Duodenal mucosa (tissue), 2 donors: ENCODE measurements around the gene BICRAL.

Source experiments
- H3K27ac ChIP-seq: one replicate; pipeline ENCODE4 v1.7.0; 2013; ENCODE audit warnings: low read depth, low read length
- H3K27me3 ChIP-seq, 2 donors: one replicate each; pipeline ENCODE4 v1.7.0; 2013; ENCODE audit warnings: low read length in 2 of 2, control low read depth in 1 of 2; ENCODE audit not compliant: insufficient read depth in 2 of 2, control insufficient read depth in 1 of 2
- H3K36me3 ChIP-seq, 2 donors: one replicate each; pipeline ENCODE4 v1.7.0; 2013; ENCODE audit warnings: low read length in 2 of 2, control low read depth in 1 of 2; ENCODE audit not compliant: insufficient read depth in 2 of 2, control insufficient read depth in 1 of 2
- H3K4me1 ChIP-seq, 2 donors: one replicate each; pipeline ENCODE4 v1.7.0; 2013; ENCODE audit warnings: low read length in 2 of 2, control low read depth in 1 of 2; ENCODE audit not compliant: insufficient read depth in 2 of 2, control insufficient read depth in 1 of 2
- H3K4me3 ChIP-seq, 2 donors: one replicate each; pipeline ENCODE4 v1.7.0; 2013; ENCODE audit warnings: low read length in 2 of 2, low read depth in 1 of 2
- H3K9ac ChIP-seq, 2 donors: one replicate each; pipeline ENCODE4 v1.7.0; 2013; ENCODE audit warnings: low read length in 2 of 2, low read depth in 1 of 2
- H3K9me3 ChIP-seq, 2 donors: one replicate each; pipeline ENCODE4 v1.7.0; 2013; ENCODE audit warnings: low read length in 2 of 2, control low read depth in 1 of 2; ENCODE audit not compliant: control insufficient read depth in 1 of 2

BICRAL gene

GRCh38 chr6:42781546-42781795 lies 381 bp upstream of the BICRAL start:
- Histone ChIP-seq H3K4me1 (peaks cover 24 to 31% of the 10 kb centered on the region in 2 donors), H3K27ac (no peak overlapping the region), H3K4me3 (peak overlapping the region; percentile 16 to 95), H3K36me3 (no peaks in the 10 kb centered on the region), H3K9ac (peak overlapping the region; percentile 5 to 100), H3K9me3 (no peaks in the 10 kb centered on the region), H3K27me3 (no peaks in the 10 kb centered on the region)

DNA sequence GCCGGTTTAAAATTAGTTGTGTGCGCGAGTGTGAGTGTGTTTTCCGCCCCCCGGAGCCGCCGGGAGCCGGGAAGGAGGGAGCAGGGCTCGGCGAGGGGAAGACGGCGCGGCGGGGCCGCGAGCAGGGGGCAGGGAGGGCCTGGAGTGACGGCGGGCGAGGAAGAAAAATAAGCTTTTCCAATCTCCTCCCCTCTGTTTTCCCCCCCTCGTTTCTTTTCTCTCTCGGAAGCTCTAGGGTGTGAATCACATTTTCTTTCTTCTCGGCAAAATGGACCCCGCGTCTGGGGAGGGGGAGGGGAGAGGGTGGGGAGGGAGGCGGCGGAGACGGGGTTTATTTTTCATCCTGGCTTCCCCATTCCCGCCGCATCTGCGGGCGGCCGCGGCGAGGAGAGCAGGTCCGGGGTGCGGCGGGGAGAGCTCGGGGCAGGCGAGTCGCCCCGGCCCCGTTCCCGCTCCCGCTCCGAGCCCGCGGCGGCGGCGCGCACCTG lies 881 bp downstream of the BICRAL start:
- peak overlapping the region; percentile 81 to 95 for H3K4me3 ChIP-seq
- H3K4me1 ChIP-seq = peaks cover 24 to 27% of the 10 kb centered on the region in 2 donors
- H3K36me3 ChIP-seq = no peaks in the 10 kb centered on the region
- peak overlapping the region; percentile 98 to 100 for H3K9ac ChIP-seq
- no peaks in the 10 kb centered on the region for H3K9me3 ChIP-seq
- peak overlapping the region; percentile 99 for H3K27ac ChIP-seq
- no peaks in the 10 kb centered on the region for H3K27me3 ChIP-seq

DNA sequence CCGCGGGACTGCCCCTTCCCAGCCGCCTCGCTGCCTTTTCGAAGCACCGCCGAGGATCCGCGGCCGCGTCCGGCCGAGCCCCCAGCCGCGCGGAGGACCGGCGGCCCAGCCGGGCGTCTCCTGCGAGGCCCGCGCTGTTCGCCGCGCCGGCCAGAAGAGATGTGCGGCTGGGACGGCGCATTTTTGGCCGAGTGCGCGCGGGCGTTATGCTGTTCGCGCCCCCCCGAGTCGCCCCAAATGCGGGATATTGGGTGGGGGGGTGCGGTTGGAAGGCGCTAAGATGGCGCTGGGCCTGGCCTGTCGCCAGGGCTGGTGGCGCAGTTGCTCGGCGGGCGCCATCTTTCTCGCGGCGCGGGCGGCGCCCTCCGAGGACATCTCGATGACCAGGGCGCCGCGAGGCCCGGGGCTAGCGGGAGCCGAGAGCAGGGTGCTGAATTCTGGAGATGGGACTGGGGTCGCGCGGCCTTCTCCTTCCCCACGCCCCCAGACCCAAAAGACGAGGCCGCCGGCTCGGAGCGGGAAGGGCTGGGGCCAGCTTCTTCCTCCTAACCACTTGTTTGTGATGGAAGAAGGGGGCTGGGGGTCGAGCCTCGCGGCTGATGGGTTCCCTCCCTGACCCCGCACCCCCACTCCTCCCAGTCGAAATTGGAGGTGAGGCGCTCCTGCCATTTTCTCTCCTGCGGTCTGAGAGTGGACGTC lies 1.5 kb downstream of the BICRAL start:
- H3K27me3 ChIP-seq = no peaks in the 10 kb centered on the region
- H3K4me1 ChIP-seq = peaks cover 24 to 29% of the 10 kb centered on the region in 2 donors

GRCh38 chr6:42783876-42784642 lies 2.2 kb downstream of the BICRAL start:
- Histone ChIP-seq H3K27me3 (no peaks in the 10 kb centered on the region), H3K36me3 (peaks cover 0 to 6% of the 10 kb centered on the region in 2 donors), H3K27ac (peak overlapping the region; percentile 99), H3K4me1 (peaks cover 31 to 36% of the 10 kb centered on the region in 2 donors), H3K9ac (peak overlapping the region; percentile 98 to 100), H3K4me3 (peak overlapping the region; percentile 81 to 95), H3K9me3 (no peaks in the 10 kb centered on the region)

More for the DNA sequence above, 1.5 kb downstream of the BICRAL start:
- Histone ChIP-seq H3K4me3 (peak overlapping the region; percentile 81 to 95), H3K9ac (peak overlapping the region; percentile 98 to 100), H3K27ac (peak overlapping the region; percentile 99), H3K9me3 (no peaks in the 10 kb centered on the region), H3K36me3 (peaks cover 0 to 2% of the 10 kb centered on the region in 2 donors)

GRCh38 chr6:42784717-42785498 lies 3.1 kb downstream of the BICRAL start:
- H3K27me3 ChIP-seq = no peaks in the 10 kb centered on the region
- H3K36me3 ChIP-seq = peaks cover 0 to 6% of the 10 kb centered on the region in 2 donors
- peak overlapping the region; percentile 81 to 95 for H3K4me3 ChIP-seq
- peaks cover 37 to 38% of the 10 kb centered on the region in 2 donors for H3K4me1 ChIP-seq
- no peak overlapping the region for H3K27ac ChIP-seq
- peak overlapping the region; percentile 98 to 100 for H3K9ac ChIP-seq
- no peaks in the 10 kb centered on the region for H3K9me3 ChIP-seq

DNA sequence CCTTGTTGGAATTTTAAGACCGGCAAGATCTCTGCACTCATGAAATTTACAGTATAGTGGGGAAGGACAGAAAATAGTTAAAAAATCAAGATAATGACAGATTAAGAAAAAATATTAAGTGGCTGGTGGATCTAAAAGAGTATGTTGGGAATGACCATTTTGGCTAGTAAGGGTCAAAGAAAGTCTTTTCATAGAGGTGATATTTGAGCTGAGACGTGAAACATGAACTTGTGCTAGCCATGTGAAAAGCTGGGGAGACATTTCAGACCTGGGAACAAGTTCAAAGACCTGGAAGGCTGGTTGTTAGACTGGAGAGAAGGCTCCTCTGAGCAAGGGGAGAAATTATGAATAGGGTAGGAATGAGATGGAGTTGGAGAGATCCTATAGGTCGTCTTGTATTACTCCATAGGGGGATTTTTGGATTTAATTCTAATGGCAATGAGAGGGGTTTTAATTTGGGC lies 4.7 kb downstream of the BICRAL start:
- Histone ChIP-seq H3K4me1 (peaks cover 37 to 38% of the 10 kb centered on the region in 2 donors), H3K9me3 (no peaks in the 10 kb centered on the region), H3K4me3 (no peak overlapping the region), H3K9ac (no peak overlapping the region), H3K27me3 (no peaks in the 10 kb centered on the region), H3K27ac (no peak overlapping the region), H3K36me3 (peaks cover 0 to 6% of the 10 kb centered on the region in 2 donors)

DNA sequence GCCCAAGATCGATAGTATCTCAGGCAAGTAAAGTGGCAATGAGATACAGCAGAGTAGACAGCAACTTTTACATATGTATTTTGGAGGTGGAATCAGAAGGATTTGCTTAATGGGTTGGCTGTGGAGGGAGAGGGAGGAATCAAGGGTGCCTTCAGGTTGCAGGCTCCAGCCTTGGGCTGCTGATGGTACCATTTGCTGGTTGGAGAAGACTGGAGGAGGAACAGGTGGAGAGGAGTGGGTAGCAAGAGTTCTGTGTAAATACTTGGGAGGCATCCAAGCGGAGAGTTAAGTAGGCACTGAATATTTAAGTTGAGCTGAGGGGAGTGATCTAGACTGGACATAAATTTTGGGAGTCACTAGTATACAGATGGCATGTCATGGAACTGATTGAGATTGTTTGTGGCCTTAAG lies 5.2 kb downstream of the BICRAL start:
- peaks cover 38 to 39% of the 10 kb centered on the region in 2 donors for H3K4me1 ChIP-seq
- H3K27ac ChIP-seq = no peak overlapping the region
- H3K9ac ChIP-seq = no peak overlapping the region
- no peak overlapping the region for H3K4me3 ChIP-seq
- H3K9me3 ChIP-seq = no peaks in the 10 kb centered on the region
- H3K36me3 ChIP-seq = peaks cover 0 to 6% of the 10 kb centered on the region in 2 donors
- H3K27me3 ChIP-seq = no peaks in the 10 kb centered on the region

DNA sequence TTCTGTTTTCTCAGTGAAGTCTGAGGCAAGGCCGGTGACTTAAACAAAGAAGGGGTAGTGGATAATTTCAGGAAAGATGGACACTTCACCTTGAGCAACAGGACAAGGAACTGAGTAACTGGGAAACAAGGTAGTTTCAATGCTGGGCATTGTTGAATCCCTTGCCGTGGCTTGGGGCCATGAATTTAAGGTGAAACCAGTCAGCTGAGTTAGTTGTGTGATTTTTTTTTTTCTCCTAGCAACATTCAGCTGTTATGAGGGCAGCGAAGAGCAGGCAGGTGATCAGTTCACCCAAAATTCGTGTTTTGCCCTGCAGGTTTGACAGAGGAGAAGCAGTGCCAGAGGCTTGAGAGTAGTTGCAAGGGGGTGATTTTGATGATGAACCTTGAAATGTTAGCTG lies 6.8 kb downstream of the BICRAL start:
- Histone ChIP-seq H3K27me3 (no peaks in the 10 kb centered on the region), H3K4me3 (no peak overlapping the region), H3K9me3 (no peaks in the 10 kb centered on the region), H3K9ac (no peak overlapping the region), H3K4me1 (peaks cover 38 to 39% of the 10 kb centered on the region in 2 donors), H3K36me3 (peaks cover 0 to 6% of the 10 kb centered on the region in 2 donors), H3K27ac (no peak overlapping the region)

- Histone ChIP-seq H3K4me1 (peaks cover 24 to 30% of the 10 kb centered on the region in 2 donors), H3K9ac (no peak overlapping the region), H3K36me3 (peaks cover 0 to 6% of the 10 kb centered on the region in 2 donors), H3K4me3 (no peak overlapping the region), H3K27ac (no peak overlapping the region), H3K27me3 (no peaks in the 10 kb centered on the region), H3K9me3 (no peaks in the 10 kb centered on the region)
Observed at GRCh38 chr6:42790549-42791181, 8.8 kb downstream of the BICRAL start.
